Stimulated activated CD8-positive, alpha-beta memory T cell treated with anti-CD3 and anti-CD28 coated beads, Interleukin-12 subunit alpha, Interleukin-12 subunit beta, amount 100 ng/mL, for 24 hours (primary cell): ENCODE results near the gene PANX1.

Experiments used
- DNase-seq: peaks from one replicate; pipeline ENCODE4 v3.0.0-alpha.2; 2020; ENCODE audit errors: extremely low read depth

Gene PANX1

DNA sequence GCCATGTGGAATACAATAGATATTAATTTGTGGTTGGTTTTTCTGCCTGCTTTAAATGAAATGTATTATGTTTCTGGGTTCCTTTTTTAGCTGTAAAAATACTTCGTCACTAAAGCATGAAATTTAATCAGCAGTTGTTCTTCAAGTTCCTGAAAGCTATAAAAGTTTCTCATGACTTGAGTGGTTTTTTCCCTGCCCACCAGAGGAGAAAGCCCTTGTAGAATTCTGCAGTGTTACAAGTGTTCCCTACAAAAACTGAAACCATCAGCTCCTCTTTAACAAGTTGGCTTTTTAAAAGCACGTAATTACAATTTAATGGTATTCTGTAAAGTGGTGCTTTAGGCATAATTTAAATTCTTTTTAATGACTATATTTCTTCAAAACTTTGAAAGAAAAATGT lies 56.2 kb downstream of the PANX1 start:
- no peak for DNase-seq

DNA sequence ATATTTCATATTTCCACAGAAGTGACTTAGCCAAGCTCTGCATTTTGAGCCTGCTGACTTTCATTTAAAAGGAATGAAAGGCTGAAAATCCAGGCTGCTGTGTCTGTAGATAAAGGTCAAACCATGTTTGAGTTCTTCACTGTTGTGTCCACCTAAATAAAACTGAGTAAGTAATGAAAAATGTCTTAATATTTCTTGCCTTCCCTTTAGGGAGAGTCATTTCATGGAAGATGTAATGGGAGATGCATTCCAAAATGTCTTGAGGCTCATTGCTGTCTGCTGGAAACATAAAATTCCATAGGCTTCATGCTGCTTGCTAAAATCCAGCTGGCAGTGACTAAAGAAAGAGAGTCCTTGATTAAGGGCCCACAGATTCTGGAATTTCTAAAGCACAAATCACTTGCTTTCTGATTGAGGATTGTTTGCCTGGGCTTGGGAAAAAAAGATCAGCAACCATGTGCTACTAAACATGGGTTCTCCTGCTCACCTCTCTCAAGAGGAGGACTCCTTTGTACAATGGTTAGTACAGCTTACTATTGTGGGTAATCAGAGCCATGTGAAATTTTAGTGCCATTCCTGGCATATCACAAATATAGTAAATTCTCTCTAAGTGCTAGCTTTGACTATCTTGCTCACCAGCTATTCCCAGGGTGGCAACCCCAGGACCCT lies 56.9 kb downstream of the PANX1 start:
- DNase-seq = no peak

DNA sequence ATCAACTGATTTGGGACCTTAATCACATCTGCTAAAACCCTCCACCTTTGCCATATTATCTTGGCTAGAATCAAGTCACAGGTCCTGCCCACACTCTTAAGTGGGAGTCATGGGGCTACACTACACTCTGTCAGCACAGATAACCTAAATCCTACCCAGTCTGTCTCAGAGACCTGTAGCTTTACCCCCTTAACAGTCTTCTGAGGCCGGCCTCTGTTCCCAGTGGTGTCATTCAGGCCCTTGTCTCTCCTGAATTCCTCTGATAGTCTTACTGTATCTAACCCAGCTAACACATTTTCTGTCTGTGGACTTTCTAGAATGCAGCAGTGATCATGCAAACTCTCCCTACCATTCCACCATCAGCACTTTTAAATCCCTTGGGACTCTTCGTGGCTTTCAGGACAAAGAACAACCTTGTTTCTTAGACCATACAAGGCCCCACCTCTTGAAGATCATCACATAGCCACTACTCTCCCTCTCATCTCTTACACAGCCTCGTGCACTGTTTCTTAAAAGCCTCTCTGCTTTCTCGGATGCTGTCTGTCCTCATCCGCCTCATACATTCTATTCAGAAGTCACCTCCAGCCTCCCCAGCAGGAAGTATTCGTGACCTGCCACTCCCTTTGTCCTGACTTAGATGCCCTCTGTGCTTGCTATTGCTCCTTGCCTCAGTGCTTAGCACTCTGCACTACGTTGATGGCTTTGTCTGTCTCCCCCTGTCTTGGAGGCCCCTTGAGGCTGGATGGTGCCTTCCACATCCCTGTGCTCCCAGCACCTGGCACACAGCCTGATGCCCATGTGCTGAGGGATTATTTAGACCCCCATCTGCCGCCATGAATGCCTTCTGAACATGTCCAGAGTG lies 57.9 kb downstream of the PANX1 start:
- DNase-seq = no peak

DNA sequence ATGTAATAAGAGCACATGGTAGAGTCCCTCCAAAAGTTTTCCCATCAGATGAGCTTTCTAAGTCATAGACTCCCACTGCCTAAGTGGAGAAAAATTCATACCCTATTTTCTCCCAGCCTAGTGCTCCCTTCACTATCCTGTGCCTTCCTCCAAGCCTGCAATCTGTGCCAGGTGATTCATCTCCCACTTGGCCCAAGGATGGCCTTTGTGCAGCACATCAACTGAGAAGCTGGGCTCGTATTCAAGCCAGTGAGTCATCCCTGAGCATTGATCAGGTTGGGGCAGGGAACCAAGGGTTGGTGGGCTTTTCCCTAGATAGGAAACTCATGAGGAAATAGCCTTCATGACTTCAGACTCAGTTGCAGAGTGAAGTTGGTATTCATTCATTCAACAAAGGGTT lies 64.6 kb downstream of the PANX1 start:
- DNase-seq = no peak

GRCh38 chr11:94194712-94195111 lies 66.1 kb downstream of the PANX1 start:
- no peak for DNase-seq

- DNase-seq = no peak
Measured at GRCh38 chr11:94196363-94196762, 67.7 kb downstream of the PANX1 start.

DNA sequence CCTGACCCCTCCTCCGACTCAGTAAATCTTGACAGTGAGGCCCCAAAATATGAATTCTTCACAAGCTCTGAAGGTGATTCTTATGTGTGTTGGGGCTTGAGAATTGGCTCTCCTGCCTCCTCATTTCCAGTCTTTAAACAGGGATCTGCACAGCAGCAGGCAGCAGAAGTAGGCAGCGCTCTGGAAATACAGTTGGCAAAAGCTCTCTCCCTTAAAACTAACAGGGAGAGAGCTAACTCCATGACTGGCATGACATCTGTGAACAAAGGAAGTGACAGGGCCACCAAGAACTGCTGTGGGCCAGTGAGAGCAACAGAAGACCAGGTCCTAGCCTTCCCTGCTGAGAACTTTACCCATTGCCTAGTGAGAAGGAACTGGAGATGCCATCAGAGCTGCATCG lies 70.1 kb downstream of the PANX1 start:
- DNase-seq = no peak

DNA sequence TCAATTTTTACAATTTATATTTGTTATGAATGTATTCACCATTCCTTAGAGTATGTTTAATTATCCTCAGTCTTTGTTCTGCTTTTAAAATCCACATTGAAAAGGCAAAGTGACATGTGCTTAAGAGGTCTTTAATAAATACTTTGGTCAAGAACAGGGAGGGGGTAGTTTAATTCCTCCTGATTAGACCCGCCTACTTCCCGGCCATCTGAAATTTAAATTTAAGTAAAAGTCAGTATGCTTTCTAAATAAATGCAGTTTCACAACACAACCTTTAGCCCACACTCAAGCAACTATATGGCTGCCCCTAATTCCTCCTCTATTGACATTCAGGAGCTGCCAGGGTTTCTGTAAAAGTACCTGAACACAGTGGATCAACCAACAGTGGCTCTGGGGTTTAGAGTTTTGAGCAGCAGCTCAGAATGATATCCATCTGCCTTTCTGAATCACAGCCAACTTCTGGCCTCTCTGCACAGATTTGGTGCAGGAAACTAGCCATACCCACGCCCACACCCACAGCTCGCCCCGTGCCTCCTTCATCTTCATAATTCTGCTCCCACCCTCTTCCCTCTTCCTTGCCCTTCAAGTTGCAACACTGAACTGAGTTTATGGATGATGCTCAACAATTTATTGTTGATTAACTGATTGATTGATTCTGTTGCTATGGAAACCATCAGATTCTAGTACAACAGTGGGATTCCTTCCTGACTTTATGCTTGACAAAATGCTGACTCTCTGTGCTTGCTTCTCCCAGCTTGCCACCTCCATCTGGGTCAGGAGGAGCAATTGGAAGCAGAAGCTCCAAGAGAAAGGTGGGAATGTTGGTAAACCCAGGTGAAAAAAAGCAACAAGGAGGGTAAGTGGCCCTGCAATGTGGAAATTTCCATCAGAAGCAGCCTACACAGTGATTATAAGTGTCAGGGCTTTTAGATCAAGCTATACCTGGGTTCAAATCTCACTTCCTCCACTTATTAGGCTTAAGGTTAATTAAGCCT lies 70.8 kb downstream of the PANX1 start:
- no peak for DNase-seq

GRCh38 chr11:94201004-94201465 lies 72.4 kb downstream of the PANX1 start:
- no peak for DNase-seq

DNA sequence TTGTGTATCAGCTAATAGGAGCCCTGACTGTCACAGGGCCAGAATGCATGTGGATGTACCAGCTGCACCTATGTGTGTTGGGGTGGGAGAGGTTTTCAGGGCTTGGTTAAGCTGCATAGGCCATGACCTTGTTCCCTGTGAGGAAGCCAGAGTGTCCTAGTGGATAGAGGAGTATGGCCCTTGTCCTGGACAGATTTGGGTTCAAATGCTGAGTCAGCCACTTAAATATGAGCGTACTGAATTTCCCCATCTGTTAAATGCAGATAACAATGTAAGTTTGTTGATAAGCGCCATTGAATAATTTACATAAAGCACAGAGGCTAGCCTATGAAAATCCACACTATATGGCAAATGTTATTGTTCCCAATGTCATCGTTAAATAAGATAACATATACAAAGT lies 74.4 kb downstream of the PANX1 start:
- DNase-seq = no peak

DNA sequence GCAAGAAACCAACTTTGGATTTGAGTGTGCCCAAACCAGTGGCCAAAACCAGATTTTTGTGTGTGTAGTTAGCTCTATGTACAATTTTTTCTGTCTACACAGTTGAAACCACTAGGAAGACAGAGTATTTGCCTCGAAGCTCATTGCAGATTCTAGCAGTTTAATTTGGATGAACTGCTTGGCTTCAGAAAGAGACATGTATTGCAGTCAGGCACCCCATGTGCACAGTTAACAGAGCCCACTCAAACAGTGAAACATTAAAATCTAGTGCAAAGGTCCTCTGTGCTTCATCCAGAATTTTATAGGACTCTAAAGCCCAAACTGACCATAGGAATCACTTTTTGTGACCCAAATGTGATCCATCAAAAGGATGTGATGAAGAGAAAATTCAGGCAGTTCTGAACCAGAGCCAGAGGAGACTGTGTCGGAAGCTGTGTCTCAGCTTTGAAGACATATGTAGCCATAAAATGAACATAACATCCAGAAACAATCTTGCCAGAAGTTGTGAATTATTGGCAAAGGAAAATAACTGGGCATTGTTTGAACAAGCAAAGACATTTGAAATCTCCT lies 82.7 kb downstream of the PANX1 start:
- DNase-seq = no peak

DNA sequence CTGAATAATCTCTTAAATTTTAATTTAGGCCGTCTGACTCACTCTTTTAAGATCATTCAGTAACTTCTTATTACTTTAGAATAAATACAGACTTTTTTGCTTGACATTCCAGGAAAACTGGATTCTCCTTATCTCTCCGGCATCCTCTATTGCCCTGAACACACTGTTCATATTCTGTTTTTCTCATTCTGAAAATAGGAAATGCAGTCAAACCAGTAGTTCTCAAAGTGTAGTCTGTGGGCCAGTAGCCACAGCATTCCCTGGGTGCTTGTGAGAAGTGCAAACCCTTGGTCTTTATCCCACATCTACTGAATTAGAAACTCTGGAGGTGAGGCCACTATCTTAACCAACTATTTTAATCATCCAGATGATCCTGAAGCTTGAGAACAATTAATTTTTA lies 84.3 kb downstream of the PANX1 start:
- no peak for DNase-seq

- no peak for DNase-seq
Measured at GRCh38 chr11:94217705-94218104, 89.1 kb downstream of the PANX1 start.

GRCh38 chr11:94218372-94218771 lies 89.7 kb downstream of the PANX1 start:
- DNase-seq = no peak

DNA sequence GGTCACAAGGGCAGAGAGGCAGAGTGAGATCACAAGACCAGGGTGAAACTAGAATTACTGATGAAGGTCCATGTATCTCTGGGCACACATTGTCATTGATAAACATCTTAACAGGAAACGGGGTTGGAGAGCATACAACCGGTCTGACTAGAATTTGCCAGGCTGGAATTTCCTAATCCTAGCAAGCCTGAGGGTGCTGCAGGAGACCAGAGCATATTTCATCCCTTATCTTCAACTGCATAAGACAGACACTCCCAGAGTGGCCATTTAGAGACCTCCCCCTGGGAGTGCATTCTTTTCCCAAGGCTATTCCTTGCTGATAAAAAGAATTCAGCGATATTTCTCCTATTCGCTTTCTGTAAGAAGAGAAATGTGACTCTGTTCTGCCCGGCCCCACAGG lies 91.1 kb downstream of the PANX1 start:
- no peak for DNase-seq

GRCh38 chr11:94224078-94224477 lies 95.4 kb downstream of the PANX1 start:
- no peak for DNase-seq
